Endothelial cell (in vitro differentiated cells): ENCODE results near the gene GDF11. TPM values are rescaled to one million over a fixed set of nuclear protein-coding genes. Genes with fewer than 3 reads are reported as not detected.
A peak's percentile ranks its signal among the peaks of the same experiment; 100 is the strongest.

ENCODE experiments used
- DNase-seq: peaks from one replicate; pipeline ENCODE4 v3.0.0; 2021; ENCODE audit warnings: low spot score
- H3K27ac Mint-ChIP-seq: one replicate; pipeline ENCODE4 v1.8.0; 2021; ENCODE audit warnings: mixed read lengths, inconsistent platforms; ENCODE audit not compliant: unreplicated experiment
- H3K27me3 Mint-ChIP-seq: one replicate; pipeline ENCODE4 v1.8.0; 2021; ENCODE audit warnings: mild to moderate bottlenecking, moderate library complexity, mixed read lengths, inconsistent platforms; ENCODE audit not compliant: unreplicated experiment
- H3K36me3 Mint-ChIP-seq: one replicate; pipeline ENCODE4 v1.8.0; 2021; ENCODE audit warnings: mild to moderate bottlenecking, low read depth, mixed read lengths, inconsistent platforms; ENCODE audit not compliant: unreplicated experiment
- H3K4me1 Mint-ChIP-seq: one replicate; pipeline ENCODE4 v1.8.0; 2021; ENCODE audit warnings: mild to moderate bottlenecking, mixed read lengths, inconsistent platforms; ENCODE audit not compliant: unreplicated experiment
- H3K4me3 Mint-ChIP-seq: one replicate; pipeline ENCODE4 v1.8.0; 2021; ENCODE audit warnings: mild to moderate bottlenecking, mixed read lengths, inconsistent platforms; ENCODE audit not compliant: unreplicated experiment
- H3K9me3 Mint-ChIP-seq: one replicate; pipeline ENCODE4 v1.8.0; 2021; ENCODE audit warnings: mixed read lengths, inconsistent platforms; ENCODE audit not compliant: unreplicated experiment
- total RNA-seq: library from RNA; stranded (reverse); fragmentation: NEBNext Ultra II Directional; extraction: Animal tissue kit (Norgen Biotek cat#: 25700); gene quantifications from one replicate; pipeline ENCODE4 v1.2.1, GENCODE V29; 2021; ENCODE audit not compliant: unreplicated experiment
- TF ChIP-seq, protein P1 (sequence below): fragments of 200-600 bp; sonication (generic); IDR thresholded peaks from one replicate; pipeline ENCODE4 v1.5.0; 2021; ENCODE audit warnings: antibody characterized with exemption; ENCODE audit not compliant: unreplicated experiment

GDF11 gene
- total RNA-seq, 1 donor from 2014 or later, result 9.3 TPM

DNA sequence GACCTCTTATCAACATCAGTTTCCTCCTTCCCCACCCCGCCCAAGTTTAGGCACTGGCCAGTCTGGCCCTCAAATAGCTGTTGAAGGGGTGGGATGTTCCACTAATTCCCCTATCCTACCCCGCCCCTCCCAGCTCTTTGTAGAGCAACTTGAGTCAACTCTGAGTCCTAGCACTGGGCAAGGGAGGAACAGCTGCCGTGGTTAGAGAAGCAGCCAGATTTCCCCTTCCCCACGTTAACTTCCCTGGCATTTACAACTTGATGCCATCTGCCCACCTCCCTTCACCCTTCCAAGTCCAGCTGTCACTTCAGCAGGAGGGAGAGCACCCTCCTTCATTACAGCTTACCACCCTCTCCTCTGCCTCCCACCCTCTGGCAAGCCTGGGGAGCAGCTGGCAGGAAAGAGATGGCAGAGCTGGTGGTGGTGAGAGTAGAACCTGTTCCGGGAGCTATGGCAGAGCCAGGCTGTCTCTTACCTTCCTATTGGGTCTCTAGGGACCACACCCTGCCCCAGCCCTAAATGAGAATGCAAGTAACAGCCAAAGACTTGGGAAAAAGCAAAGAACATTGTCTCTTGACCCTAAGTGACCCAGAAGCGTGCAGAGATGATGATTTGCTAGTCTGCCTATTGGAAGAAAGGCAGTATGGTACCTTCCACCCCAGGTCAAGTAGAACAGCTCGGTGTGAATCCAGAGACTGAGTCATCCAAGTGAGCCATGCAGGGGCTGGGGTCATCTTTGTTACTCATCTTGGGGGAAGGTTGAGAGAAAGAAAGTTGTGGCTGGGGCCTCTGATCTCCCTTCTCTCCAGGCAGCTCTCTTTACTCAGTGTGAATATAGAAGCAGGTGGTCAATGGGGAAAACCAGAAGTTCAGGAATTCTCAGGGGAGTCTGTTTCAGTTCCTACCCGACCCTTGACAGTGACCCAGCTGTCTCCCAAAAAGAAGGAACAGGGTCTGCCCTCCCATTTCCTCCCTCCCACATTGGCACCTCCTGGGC lies 25.6 kb upstream of the GDF11 start:
- H3K27me3 Mint-ChIP-seq, result peaks cover 27% of the 10 kb centered on the region
- H3K4me1 Mint-ChIP-seq, result peaks cover 29% of the 10 kb centered on the region
- H3K9me3 Mint-ChIP-seq, result no peaks in the 10 kb centered on the region
- DNase-seq, result no peak
- H3K27ac Mint-ChIP-seq, result peak overlapping the region; percentile 84
- peak overlapping the region; percentile 94 for H3K4me3 Mint-ChIP-seq
- TF ChIP-seq, protein P1, sequence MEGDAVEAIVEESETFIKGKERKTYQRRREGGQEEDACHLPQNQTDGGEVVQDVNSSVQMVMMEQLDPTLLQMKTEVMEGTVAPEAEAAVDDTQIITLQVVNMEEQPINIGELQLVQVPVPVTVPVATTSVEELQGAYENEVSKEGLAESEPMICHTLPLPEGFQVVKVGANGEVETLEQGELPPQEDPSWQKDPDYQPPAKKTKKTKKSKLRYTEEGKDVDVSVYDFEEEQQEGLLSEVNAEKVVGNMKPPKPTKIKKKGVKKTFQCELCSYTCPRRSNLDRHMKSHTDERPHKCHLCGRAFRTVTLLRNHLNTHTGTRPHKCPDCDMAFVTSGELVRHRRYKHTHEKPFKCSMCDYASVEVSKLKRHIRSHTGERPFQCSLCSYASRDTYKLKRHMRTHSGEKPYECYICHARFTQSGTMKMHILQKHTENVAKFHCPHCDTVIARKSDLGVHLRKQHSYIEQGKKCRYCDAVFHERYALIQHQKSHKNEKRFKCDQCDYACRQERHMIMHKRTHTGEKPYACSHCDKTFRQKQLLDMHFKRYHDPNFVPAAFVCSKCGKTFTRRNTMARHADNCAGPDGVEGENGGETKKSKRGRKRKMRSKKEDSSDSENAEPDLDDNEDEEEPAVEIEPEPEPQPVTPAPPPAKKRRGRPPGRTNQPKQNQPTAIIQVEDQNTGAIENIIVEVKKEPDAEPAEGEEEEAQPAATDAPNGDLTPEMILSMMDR, result no peak
- H3K36me3 Mint-ChIP-seq, result peaks cover 9% of the 10 kb centered on the region

DNA sequence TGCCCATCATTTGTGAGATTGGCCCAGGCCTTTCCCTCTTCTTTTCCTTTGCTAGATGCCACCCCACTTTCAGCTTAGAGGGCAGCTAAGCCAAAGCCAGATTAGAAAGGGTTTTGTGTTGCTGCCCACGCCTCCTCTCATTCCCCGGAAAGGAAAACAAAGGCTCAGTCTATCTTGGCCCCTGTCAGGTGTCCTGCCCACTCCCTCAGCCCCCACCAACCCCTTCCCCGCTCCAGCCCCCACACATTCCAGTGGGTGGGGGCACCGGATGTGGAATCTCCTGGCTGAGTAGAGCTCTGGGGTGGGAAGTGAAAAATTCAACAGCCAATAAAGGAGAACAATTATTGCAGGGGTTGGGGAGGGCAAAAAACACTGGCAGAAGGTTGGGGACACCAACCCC lies 24.9 kb upstream of the GDF11 start:
- TF ChIP-seq, protein P1, result no peak
- Mint-ChIP-seq H3K4me1 (peaks cover 29% of the 10 kb centered on the region), H3K4me3 (peak overlapping the region; percentile 94), H3K27me3 (peaks cover 29% of the 10 kb centered on the region), H3K27ac (peak overlapping the region; percentile 76), H3K36me3 (peaks cover 9% of the 10 kb centered on the region), H3K9me3 (no peaks in the 10 kb centered on the region)
- DNase-seq, result no peak

DNA sequence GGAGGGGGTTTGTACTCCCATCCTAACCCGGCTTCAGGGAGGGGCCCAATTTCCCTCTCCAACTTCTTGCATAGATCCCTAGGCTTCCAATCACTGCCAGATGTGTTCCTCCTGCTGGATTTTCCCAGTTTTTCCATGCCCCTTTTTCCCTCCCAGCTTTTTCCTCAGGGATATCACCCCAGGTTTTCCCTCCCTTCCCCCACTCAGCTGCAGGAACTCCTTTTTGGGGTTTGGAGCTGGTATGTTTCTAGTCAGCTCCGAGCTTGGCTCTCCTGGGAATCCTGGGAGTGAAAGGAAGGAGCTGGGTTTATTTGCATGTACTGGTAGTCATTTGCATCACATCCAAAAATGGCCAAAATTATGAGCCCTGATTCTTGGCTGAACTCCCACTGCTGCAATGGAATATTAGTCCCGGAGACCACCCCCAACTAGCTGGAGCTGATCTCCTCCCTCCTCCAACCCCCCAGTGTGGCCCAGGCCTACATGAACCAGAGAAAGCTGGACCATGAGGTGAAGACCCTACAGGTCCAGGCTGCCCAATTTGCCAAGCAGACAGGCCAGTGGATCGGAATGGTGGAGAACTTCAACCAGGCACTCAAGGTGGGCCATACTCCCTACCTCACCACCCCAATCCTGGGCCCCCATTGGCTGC lies 24.2 kb upstream of the GDF11 start:
- H3K36me3 Mint-ChIP-seq, result peaks cover 15% of the 10 kb centered on the region
- H3K4me1 Mint-ChIP-seq, result peaks cover 29% of the 10 kb centered on the region
- TF ChIP-seq, protein P1, result no peak
- H3K27me3 Mint-ChIP-seq, result peaks cover 29% of the 10 kb centered on the region
- no peaks in the 10 kb centered on the region for H3K9me3 Mint-ChIP-seq
- DNase-seq, result no peak
- H3K4me3 Mint-ChIP-seq, result peak overlapping the region; percentile 94
- H3K27ac Mint-ChIP-seq, result peak overlapping the region; percentile 76

DNA sequence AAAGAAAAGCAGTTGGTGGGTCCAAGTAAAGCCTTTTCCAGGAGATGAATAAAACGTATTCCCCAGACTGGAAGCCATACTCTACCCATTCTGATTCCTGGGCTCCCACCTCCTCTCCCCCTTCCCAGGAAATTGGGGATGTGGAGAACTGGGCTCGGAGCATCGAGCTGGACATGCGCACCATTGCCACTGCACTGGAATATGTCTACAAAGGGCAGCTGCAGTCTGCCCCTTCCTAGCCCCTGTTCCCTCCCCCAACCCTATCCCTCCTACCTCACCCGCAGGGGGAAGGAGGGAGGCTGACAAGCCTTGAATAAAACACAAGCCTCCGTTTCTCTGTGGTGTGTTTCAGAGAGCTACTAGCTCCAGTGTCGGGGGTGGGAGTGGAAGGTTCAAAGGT lies 23.6 kb upstream of the GDF11 start:
- Mint-ChIP-seq H3K36me3 (peaks cover 18% of the 10 kb centered on the region), H3K4me3 (no peak overlapping the region), H3K27me3 (peaks cover 26% of the 10 kb centered on the region), H3K4me1 (peaks cover 30% of the 10 kb centered on the region), H3K27ac (no peak overlapping the region), H3K9me3 (no peaks in the 10 kb centered on the region)
- DNase-seq, result no peak
- TF ChIP-seq, protein P1, result no peak
